ENCODE data around the gene ACSF3.

Gene ACSF3

DNA sequence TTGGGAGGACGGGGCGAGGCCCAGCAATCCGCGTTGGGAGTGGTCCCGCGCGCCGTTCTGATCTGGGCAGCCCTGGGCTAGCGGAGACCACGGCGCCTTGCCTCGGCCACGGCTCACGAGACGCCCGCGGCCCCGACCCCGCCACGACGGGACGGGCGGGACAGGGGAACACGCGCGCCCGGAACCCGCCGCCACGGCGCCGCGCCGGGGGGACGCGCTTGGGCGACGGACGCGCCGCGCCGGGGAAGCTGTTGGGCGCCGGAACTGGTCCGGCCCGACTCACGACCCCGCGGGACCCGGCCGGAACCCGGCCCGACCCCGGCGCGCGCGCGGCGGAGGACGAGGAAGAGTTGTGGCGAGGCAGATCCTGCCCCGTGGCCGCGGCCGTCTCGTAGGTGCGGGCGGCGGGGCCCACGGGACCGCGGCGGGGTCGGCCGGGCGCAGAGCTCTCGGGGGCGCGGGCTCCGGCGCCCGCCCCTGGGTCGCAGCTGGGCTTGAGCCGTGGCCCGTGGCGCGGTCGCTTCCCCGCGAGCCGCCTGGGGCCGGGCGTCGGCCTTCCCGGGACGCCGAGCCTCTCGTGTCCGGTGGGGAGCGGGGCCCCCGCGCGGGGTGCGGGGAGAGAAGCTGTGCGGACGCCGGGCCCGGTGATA, at the start of gene ACSF3:
ACSF3 (plus strand) TSS at position 251 of the 650 bp plus-strand sequence. CDS start 6,830 bp downstream, outside the sequence.
- peak; percentile 60 for DNase-seq

DNA sequence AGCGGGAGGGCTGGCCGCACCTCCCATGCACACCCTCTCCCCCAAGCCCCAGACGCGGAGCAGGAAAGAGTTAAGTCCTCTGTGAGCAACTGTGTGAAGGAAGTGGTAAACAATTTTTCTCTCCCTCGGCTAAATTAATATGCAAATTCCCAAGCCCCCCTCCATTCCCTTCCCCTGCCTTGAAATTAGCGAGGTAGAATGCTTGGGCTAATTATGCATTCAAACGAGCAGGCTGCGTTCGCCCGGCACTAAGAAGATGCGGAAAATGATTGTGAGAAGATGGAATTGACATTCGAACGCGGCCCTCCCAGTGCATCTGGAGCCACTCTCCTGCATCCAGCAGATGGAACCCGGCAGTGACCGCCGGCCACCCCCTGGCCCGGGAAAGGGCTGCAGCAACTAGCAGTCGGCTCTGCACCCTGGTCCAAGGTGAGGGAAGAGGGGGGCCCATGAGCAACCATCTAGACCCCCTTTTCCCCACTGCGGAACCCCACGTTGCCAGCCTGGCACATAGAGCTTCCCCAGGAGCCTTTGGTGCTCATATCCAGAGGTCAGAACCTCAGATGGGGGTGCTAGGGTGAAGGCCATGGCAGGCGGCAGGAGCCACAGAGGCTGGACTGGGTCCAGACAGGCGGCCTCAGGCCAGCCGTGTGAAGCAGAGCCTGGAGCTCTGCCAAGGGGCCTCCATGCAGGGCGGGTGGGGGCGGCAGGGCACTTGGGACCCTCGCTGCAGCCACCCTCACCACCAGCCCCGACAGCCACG, 49.1 kb upstream of the ACSF3 start:
- no peak for DNase-seq

DNA sequence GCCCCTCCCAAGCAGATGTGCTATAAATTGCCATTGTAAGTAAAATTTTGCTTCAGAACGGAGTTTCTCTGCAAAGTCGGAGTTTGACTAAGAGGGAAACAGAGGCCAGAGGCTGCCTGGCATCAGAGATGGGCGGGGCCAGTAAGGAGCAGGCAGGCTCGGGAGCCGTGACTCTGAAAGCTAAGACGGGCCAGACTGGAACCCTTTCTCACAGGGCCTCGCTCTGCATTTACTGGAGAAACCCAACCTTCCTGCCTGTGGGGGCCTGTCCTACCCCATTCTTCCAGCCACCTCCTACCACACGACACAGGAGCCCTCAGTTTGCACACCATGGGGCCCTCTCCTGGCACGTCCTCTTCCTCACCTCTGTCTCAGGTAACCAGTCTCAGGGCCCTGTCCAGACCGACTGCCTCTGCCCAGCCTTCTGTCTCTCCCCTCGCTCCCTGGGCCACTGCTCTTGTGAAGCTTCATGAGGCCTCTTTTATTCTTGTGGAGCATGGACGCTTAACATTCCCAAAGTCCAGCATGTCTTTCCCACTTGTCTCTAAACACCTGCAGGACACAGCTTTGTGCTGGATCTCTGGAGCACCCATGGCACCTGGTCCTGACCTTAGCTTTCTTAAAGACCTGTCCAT, 48.4 kb upstream of the ACSF3 start:
- DNase-seq: no peak

DNA sequence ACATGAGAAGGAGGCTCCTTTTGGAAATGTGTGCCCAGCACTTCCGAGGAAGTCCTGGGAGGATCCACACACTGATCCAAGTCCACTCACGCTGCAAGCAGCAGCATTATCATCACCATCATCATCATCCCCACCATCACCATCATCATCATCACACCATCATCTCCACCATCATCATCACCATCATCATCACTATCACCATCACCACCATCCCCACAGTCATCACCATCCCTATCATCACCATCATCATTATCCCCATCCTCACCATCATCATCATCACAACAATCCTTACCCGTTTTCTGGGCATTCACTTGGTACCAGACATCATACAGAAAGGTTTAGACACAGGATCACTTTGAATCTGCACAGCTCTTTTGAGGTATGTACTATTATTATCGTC, 47.8 kb upstream of the ACSF3 start:
- no peak for DNase-seq

DNA sequence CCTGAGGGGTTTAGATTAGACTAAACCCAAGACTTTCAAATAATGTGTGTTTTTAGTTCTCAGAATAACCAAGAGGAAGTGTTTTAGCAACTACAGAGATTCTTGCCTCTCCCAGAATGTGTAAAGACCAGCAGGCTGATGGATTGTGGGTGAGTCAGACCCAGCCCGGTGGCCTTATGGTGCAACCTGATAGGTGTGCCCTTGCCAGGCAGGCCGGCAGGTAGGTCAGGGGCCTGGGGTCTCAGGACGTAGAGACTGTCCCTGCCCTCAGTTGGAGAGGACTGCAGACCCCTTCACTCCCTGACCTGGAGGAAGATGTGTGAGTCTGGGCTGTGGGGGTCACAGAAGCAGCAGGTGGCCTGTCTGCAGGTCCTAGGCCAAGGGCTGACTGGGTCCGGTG, 47.2 kb upstream of the ACSF3 start:
- no peak for DNase-seq

DNA sequence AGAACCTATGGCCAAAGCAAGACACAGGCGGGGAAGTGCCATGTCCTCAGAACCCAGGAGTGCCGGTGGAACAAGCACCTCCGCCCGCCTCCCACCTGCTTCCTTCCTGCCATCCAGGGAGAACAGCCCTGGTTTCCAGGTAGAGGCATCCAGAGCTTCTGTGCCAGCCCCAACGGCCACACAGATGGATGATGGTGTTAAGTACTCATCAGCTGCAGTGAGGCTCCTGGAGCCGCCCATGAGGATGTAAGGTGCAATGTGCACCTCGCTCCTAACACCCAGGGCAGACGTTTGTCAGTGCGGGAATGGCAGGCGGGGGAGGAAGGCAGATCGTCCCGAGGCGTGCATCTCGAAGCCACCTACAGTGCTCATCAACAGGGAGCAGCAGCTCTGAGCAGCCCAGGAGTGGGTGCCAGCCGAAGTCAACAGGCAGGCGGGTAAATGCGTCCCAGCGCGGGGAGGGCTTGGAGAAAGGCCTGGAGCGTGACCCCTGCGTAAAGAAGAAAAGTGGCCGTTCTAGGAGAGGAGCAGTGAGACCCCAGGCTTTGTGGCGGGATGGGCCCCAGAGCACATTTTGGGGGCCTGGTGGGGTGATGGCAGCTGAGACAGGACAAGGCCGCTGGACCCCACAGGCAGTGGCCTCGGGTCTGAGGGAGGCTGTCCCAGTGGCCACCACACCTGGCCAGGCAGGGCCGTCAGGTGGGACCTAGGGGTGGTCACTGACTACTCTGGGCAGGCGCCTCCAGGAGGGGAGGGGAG, 46.1 kb upstream of the ACSF3 start:
- no peak for DNase-seq

DNA sequence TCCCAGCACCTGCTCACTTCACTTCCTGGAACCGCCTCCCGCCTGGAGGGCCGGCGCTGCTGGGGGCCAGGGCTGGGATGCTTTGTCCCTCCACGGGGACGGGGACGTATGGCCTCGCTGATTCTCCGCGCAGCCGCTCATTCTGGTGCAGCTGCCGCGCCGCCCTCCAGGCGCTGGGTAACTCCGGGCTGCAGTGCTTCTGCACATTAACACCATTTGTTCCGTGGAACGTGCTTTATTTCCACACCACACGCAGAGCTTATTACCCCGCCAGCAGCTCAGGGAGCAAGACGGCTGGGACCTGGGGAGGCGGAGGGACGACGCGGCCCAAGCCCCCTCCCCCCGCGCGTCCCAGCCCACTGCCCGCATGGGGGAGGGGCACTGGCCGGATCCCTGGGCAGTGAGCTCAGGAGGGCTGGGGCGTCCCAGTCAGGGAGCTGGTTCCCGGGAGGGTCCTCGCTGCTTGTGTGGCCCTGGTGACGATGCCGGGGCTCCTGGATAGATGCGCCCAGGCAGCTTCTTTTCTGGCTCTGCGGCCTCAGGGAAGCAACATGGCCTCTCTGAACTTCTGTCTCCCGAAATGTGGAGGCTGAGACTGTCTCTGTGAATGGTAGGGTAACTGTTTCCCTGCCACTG, 45.4 kb upstream of the ACSF3 start:
- DNase-seq: no peak

DNA sequence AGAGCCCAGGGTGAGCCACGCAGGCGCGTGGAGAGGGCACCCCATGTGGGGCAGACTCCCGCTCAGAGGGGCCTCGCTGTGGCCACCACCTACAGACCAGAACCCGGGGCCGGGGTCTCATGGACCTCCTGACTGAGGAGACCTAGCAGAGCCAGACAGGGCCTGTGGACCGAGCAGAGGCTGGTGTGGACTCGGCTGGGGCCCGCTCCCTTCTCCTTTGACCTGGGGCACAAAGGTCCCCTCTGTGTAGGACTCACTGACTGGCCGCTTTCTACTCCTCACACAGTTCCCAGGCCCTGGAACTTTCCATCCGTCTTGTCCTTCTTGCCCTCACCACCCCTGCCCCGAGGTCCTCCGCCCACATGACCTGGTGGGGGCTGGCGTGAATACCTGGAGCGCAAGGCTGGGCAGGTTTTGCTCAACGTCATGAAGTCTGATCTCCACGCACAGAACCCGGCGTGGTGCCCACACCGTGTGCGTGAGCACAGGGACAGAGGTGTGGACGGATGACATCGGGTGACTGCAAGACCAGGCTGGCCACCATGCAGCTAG, 44.7 kb upstream of the ACSF3 start:
- no peak for DNase-seq

DNA sequence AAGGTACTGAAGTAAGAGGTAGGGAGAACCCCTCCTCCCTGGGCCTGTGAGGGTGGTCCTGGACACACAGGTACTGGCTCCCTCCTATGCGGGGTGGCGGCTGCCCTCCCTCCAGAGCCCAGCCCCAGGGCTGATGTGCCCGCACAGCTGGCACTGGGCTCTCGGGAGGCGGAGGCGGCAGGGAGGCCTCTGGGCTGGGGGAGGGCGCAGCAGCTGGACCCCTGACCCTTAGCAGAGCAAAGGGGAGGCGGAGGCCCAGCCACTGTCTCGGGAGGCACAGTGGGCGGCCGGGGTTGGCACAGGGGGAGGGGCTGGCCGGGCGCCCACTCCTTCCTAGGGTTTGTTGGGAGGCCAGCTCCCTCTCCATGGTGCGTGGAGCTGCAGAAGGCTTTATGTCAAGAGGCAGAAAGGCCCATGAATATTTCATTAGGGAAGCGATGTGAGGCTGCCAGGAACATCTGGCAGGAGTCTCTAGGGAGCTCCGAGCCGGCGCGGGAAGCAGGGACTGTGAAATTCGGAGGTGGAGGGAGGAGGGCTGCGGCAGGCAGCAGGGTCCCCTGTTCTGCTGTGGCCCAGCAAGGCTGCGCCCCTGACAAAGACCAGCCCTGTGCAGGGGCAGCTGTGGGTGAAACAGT, 44.1 kb upstream of the ACSF3 start:
- DNase-seq: peak; percentile 42

DNA sequence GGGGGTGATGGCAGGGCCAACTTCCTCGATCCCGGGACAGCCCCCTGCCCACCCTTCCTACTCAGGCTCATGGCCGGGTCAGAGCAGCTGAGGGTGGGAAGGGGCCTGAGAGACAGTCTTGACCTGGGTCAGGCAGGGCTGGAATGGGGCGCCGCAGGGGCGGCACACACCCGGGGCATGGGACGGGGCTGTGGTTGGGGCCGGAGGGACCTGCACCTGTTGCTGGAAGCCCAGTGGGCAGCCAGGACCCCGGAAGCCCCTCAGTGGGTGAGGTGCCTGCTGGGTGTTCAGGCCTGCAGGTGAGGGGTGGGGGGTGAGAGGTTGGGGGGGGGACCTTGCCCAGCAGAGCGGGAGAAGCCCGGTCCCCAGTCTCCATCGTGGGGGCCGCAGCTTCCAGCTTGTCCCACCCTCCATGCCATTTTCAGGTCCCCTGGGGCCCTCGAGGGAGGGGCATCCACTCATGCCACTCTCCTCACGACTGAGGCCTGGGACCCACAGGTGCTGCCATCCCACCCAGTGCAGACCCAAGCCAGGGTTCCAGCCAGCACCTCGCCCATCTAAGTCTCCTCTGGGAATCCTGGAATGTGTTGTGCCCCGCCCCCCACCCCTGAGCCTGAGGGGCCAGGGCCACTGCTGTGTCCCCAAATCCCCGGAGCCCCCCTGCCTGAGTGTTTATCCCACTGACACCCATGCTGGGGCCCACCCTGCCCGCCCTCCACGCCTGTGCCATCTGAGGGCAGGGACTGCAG, 43.4 kb upstream of the ACSF3 start:
- DNase-seq: no peak

DNA sequence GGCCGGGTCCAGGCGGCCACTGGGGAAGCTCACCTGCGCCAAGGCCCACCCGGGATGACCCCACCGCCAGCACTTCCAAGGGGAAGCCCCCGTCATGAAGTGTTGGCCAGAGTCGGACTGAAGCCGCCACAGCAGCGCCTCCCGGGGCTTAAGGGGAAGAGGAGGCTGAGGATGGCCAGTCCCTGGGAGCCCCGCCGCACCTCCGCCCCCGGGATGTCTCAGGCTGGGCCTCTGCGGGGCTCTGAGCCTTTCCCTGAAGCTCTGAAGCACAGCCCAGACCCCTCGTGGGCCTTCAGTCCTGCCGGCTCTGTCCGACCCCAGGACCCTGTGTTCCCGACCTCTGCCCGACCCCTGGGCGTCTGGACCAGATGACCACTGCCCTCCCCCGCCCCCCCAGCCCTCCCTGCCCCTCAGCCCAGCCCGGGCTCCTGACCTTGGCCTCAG, 42.8 kb upstream of the ACSF3 start:
- no peak for DNase-seq

DNA sequence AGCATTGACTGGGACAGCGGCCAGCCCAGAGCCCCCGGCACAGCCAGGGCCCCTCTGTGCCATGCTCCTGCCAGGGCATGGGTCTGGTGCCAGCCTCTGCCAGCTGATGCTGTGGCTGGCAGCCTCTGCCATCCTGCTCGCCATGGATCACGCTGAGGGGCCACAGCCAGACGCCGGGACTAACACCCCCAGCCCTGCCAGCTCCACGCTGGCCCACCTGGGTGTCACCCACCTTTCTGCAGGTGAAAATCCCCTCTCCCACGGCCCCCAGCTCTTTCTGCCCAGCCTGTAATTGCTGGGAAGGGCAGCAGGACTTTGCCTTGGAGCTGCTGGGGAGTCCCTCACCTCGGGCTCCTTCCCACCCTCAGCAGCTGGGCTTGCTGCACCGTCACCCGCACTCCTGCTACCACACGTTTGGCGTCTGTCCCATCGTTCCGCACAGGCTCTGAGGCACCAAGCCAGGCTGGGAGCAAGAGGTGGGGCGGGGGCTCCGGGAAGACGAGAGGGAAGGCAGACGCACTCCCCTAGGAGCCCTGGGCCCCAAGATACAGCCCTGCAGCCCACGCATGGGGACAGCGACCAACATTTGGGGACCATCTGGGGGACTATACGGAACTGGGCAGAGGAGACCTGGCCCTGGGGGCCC, 42.0 kb upstream of the ACSF3 start:
- DNase-seq: no peak

DNA sequence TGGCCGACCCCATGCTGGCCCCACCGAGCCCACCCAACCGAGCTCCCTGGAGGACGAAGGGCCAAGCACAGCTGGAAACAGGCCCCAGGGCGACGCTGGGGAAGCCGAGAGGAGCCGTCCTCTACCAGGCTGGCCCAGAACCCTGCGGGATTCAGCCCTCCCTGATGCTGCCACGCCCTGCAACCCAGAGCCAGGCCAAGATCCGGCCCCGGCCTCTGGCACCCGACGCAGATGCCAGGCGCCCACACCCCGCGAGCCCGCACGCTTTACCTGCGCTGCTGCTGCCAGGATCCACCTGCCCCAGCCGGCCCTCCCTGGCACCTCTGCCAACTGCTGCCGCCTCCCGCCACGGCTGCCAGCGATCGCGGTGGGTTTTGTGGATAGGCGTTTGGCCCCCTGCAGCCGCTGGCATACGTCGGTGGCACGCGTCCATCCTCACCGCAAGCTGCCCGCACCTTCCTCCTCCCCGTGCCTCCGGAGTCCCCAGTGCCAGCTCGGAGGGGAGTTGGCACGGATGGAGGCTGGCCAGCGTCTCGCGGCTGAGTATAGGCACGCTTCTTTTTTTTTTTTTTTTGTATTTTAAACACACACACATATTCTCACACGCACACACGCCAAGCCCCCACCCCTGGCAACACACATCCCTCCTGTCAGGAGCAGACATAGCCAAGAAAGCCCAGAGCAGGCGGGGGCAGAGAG, 41.3 kb upstream of the ACSF3 start:
- no peak for DNase-seq

DNA sequence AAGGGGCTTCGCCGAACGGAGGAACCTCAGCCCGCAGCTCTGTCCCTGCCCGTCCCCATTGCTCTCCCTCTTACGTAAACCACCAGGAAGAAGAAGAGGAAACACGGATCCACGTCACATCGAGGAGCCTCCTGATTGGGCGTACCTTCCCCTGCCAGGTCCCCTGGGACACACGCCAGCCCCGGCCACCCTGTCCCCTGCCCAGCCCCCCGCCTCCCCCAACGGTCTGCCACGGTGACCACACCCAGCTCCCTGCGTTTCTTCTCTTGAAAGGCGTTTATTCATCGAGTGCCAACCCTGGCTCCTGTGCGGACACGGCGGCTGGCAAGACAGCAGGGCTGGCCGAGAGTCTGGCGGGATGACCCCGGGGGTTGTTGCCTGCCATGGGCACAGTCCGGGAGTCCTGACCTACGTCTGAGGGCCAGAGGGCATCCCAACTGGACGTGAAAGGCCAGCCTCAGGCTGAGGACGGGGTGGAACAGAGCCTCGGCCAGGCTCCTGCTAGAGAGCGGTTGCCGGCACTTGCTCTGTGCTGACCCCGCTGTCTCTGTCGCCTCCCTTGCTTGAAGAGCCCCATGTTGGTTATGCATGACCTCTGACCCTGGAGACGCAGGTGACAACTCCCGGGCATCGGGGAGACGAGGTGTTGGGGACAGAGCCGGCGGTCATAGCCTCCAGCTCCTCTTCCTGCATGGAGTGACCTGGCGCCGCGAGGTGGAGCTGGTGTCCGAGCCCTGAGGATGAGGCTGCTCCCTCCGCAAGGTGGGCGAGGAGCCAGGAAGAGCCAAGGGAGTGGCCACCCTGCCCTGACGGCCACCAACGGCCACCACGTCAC, 40.5 kb upstream of the ACSF3 start:
- DNase-seq: peak; percentile 58

DNA sequence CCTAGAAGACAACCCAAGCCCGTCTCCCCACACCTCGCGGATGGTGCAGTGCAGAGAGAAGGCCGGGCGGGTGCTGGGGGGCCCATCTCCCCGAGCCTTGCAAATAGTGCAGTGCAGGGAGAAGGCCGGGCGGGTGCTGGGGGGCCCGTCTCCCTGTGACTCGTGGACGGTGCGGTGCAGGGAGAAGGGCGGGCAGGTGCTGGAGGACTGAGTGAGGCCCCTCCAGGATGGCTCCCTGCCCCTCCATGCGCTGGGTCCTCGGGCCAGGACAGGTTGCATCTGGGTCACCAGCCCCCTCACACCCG, 40.0 kb upstream of the ACSF3 start:
- no peak for DNase-seq

DNA sequence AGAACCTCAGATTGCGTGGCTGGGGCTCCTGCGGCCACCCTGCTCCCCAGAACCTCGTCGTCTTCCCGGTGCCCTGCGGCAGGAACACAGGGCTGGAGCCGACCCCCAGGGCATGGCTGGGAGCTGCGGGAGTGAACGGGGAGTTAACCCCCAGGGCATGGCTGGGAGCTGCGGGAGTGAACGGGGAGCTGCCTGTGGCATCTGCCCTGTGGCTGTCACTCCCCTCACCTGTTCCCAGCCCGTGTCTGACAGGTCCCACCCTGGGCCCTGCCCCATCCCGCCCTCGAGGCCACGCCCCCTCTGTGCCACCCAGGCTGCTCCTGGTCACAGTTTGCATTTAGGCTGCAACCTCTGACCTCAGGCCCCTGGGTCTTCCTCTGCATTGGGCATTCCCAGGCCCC, 39.4 kb upstream of the ACSF3 start:
- DNase-seq: no peak

DNA sequence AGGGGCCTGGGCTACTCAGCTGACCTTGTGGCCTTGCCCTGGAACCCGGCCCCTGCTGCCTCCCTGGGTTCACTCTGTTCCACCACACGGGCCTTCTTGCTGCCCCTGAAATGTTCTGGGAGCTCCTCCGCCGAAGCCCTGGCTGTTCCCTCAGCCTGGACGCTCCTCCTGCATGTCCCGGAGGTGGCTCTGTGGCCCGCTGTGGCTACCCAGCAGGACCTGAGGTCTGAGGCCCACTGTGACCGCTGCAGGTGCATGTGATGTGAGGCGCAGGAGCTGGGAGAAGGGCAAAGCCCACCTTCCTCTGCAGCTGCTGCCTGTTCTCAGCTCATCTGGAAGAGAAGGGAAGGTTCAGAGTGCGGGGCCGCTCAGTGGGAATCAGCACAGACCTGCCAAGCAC, 38.9 kb upstream of the ACSF3 start:
- no peak for DNase-seq

DNA sequence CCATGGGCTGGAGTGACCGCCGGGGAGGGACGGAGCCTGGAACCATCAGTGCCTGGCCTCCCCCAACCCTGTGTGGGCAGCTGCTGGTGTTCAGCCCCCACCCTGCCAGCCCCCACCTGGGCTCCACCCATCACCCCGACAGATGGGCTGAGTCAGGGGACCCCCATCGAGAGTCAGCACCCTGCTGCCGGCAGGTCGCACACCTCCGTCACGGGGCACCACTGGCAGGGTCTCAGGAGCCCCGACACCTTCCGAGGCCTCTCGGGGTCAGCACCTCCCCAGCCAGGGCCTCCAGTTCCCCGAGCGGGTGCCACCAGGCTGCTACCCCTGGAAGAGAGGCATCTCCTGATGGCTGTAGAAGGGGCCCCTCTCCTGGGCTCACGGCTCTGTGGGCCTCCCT, 38.3 kb upstream of the ACSF3 start:
- no peak for DNase-seq

DNA sequence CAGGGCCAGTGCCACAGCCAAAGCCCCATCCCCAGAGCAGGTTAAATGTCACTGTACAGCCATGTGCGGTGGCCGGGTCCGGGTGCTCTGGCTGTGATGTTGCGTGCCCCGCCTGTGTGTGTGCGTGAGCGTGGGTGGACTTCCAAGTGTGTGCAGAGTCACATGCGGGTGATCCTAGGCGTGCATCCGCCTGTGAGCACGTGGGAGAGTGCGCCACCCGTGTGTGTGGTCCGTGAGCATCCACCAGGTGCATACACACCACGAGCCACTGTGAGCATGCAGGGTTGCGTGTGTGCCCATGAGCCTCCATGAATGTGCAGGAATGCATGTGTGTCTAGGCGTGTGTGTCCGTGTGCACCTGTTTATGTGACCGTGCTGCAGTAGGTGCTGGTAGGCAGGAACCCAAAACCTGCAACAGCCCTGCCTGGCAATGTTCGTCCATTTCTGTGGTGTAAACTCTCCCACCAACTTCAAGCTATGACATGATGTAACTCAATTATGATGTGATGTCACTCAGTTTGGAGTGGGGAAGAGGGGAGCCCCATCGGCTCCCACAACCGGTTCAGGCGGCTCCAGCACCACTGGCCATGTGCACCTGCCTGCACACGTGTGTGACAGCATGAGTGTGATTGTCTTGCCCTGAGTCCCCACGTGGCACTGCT, 37.6 kb upstream of the ACSF3 start:
- DNase-seq: no peak
